Measurements from ENCODE around the gene LRRC46. TPM values are rescaled to one million over a fixed set of nuclear protein-coding genes. Genes with fewer than 3 reads are reported as not detected.
A peak's percentile ranks its signal among the peaks of the same experiment; 100 is the strongest.

LRRC46 gene
- total and polyA plus RNA-seq, 2 of the 13 experiments (the other 11 are each of a cell fraction or from before 2014, with no cell fraction given) = 0.09 TPM

DNA sequence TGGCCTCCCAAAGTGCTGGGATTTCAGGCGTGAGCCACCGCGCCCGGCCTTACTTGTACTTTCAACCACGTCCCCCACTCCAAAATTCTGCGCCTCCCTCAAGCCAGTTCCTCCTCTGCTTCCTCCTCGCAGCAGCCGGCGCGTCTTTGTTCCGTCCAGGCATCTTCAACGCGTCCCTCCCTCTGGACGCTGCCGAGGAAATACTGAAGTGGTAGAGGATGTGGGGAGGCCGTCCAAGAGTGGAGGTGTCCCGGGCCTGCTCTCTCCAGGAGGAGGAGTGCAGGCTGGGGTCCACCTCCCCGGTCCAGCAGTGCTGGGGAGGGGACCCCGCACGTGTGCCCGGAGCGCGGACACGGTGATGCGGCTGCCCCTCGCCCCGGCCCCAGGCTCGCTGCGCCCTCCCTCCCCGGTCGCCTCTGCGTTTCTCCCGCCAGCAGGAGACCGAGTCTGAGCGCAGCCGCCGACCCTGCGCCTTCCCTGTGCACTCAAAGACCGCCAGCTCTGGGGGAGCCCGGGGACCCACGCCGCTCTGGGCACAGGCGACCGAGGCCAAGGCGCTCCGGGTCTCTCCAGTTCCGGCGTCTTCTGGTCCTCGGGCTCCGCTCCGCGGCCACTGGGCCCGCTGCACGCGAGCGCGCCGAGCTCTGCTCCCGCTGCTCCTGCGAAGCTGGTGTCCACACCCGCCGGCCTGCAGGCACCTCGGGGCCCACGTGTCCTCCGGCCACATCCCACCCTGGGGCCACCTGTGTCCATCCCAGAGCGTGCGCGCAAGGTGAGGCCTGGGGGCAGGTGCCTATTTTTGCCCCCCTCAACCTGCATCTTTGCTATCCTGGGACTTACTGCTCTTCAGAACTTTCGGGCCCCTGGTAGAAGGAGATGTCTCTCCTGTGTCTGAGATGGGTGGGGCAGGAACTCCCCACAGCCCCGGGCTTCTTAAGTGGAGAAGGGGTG lies 41.6 kb upstream of the LRRC46 start (continued):
- TF ChIP-seq KDM4B (CRISPR knock-in tag; IDR thresholded peaks at IDR 0.05) (no peak), SNAI1 (CRISPR knock-in tag; IDR thresholded peaks at IDR 0.05; ENCODE audit: borderline replicate concordance) (no peak), ZNF280B (CRISPR knock-in tag; IDR thresholded peaks at IDR 0.05; ENCODE audit: borderline replicate concordance) (0 out of 2 replicates have a peak, but pooled peaks have one; percentile 75), TARDBP (CRISPR knock-in tag; IDR thresholded peaks at IDR 0.05) (no peak), PRDM10 (CRISPR knock-in tag; IDR thresholded peaks at IDR 0.05; ENCODE audit: low read depth) (no peak), MEIS2 (CRISPR knock-in tag; IDR thresholded peaks at IDR 0.05) (no peak), ZNF142 (CRISPR knock-in tag; IDR thresholded peaks at IDR 0.05) (0 out of 2 replicates have a peak, but pooled peaks have one; percentile 26), ZNF333 (CRISPR knock-in tag; IDR thresholded peaks at IDR 0.05; ENCODE audit: borderline replicate concordance) (0 out of 2 replicates have a peak, but pooled peaks have one; percentile 48)

All from HepG2 (cell line).